WTC11 (cell line): ENCODE data around the gene NHSL2. TPM values are rescaled to one million over a fixed set of nuclear protein-coding genes. Genes with fewer than 3 reads are reported as not detected.

Experiments
- ATAC-seq: fragments of 200-7000 bp; cut with Tn5 transposase; 2 replicates; pipeline ENCODE4 v1.10.0; 2021; ENCODE audit warnings: mild to moderate bottlenecking, moderate library complexity
- CTCF ChIA-PET: fragments of 300-600 bp; sonication (Branson Sonifier 250); formaldehyde crosslinking; loops from one replicate; lab custom pipeline; 2021; ENCODE audit warnings: antibody characterized with exemption; lab: Charles Lee
- POLR2A ChIA-PET: fragments of 350-600 bp; sonication (Branson Sonifier 250); formaldehyde crosslinking; loops from one replicate; lab custom pipeline; 2021; ENCODE audit warnings: antibody characterized with exemption; lab: Charles Lee
- DNase-seq: peaks from one replicate; pipeline ENCODE4 v3.0.0; 2021; ENCODE audit warnings: low spot score
- H3K27ac Mint-ChIP-seq: 2 replicates; pipeline ENCODE4 v1.8.0; 2021; ENCODE audit warnings: mixed read lengths
- H3K27me3 Mint-ChIP-seq: 2 replicates; pipeline ENCODE4 v1.8.0; 2021; ENCODE audit warnings: low read depth, mild to moderate bottlenecking, moderate library complexity, mixed read lengths
- H3K36me3 Mint-ChIP-seq: 2 replicates; pipeline ENCODE4 v1.8.0; 2021; ENCODE audit warnings: mixed read lengths
- H3K4me1 Mint-ChIP-seq: 2 replicates; pipeline ENCODE4 v1.8.0; 2022; ENCODE audit warnings: mixed read lengths
- H3K4me3 Mint-ChIP-seq: 2 replicates; pipeline ENCODE4 v1.8.0; 2021; ENCODE audit warnings: mild to moderate bottlenecking, moderate library complexity, mixed read lengths
- H3K9me3 Mint-ChIP-seq: 2 replicates; pipeline ENCODE4 v1.8.0; 2021; ENCODE audit warnings: mixed read lengths
- ATF3 ChIP-seq: sonication (generic); formaldehyde crosslinking; conservative IDR thresholded peaks from 2 replicates; pipeline ENCODE4 v1.8.1; 2022; ENCODE audit warnings: mild to moderate bottlenecking, missing genetic modification reagents
- ATF6 ChIP-seq: sonication (generic); formaldehyde crosslinking; IDR thresholded peaks from 2 replicates; pipeline ENCODE4 v1.8.1; 2023; ENCODE audit warnings: mild to moderate bottlenecking, missing genetic modification reagents
- FOXK1 ChIP-seq: sonication (generic); formaldehyde crosslinking; IDR thresholded peaks from 2 replicates; pipeline ENCODE4 v1.8.0; 2022; ENCODE audit warnings: mild to moderate bottlenecking, moderate library complexity, missing genetic modification reagents
- JUN ChIP-seq: sonication (generic); formaldehyde crosslinking; IDR thresholded peaks from 2 replicates; pipeline ENCODE4 v1.8.0; 2023; ENCODE audit warnings: mild to moderate bottlenecking, missing genetic modification reagents
- KAT7 ChIP-seq: sonication (generic); formaldehyde crosslinking; IDR thresholded peaks from 2 replicates; pipeline ENCODE4 v1.8.1; 2023; ENCODE audit warnings: missing genetic modification reagents, mild to moderate bottlenecking, borderline replicate concordance
- MXD4 ChIP-seq: fragments of 250-450 bp; sonication (Bioruptor Pico); IDR thresholded peaks from 2 replicates; pipeline ENCODE4 v1.8.0; 2021; ENCODE audit warnings: mild to moderate bottlenecking, moderate library complexity, borderline replicate concordance
- NFE2L1 ChIP-seq: sonication (generic); formaldehyde crosslinking; IDR thresholded peaks from 2 replicates; pipeline ENCODE4 v1.8.1; 2023; ENCODE audit warnings: missing genetic modification reagents
- PRDM15 ChIP-seq: sonication (generic); formaldehyde crosslinking; IDR thresholded peaks from 2 replicates; pipeline ENCODE4 v1.8.0; 2022; ENCODE audit warnings: missing genetic modification reagents
- PREB ChIP-seq: sonication (generic); formaldehyde crosslinking; IDR thresholded peaks from 2 replicates; pipeline ENCODE4 v1.8.1; 2022; ENCODE audit warnings: mild to moderate bottlenecking, missing genetic modification reagents, moderate library complexity, borderline replicate concordance
- SOX15 ChIP-seq: fragments of 250-450 bp; sonication (Bioruptor Pico); IDR thresholded peaks from 2 replicates; pipeline ENCODE4 v1.9.0; 2021; ENCODE audit warnings: mild to moderate bottlenecking
- SP1 ChIP-seq: sonication (generic); formaldehyde crosslinking; conservative IDR thresholded peaks from 2 replicates; pipeline ENCODE4 v1.8.1; 2022; ENCODE audit warnings: missing genetic modification reagents
- TP53 ChIP-seq: sonication (generic); formaldehyde crosslinking; IDR thresholded peaks from 2 replicates; pipeline ENCODE4 v1.8.1; 2023; ENCODE audit warnings: mild to moderate bottlenecking, missing genetic modification reagents
- ZNF121 ChIP-seq: sonication (generic); formaldehyde crosslinking; IDR thresholded peaks from 2 replicates; pipeline ENCODE4 v1.8.0; 2023; ENCODE audit warnings: missing genetic modification reagents
- total RNA-seq: library from RNA; stranded (reverse); gene quantifications from 3 replicates; pipeline ENCODE4 v1.2.3, GENCODE V29; 2021
- TF ChIP-seq, protein P1 (sequence below): sonication (generic); formaldehyde crosslinking; IDR thresholded peaks from 2 replicates; pipeline ENCODE4 v1.8.1; 2023; ENCODE audit warnings: mild to moderate bottlenecking, moderate library complexity, missing genetic modification reagents
- TF ChIP-seq, protein P2 (sequence below): sonication (generic); formaldehyde crosslinking; IDR thresholded peaks from 2 replicates; pipeline ENCODE4 v1.8.1; 2022; ENCODE audit warnings: mild to moderate bottlenecking, moderate library complexity, missing genetic modification reagents

NHSL2 gene
- total RNA-seq, 1 experiment from 2014 or later = 7.9 TPM

DNA sequence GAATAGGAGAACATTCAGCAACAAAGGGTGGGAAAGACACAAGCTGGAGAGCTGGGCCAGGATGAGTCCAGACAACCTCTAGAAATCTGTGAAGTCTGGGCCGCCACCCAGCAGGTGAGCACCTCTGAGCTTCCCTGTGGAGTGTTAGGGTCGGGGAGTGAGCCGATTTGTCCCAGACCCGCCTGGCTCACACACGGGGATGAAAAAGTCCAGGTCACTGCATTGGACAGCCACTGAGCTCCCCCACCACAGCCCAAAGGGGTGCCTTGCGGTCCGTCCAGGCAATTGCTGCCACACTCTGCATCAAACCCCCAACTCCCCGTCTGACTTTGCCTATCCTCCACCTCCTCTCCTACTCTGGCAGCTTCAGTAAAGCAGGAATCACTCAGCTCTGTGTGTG is 38.7 kb downstream of the NHSL2 start:
- no peak for TF ChIP-seq ATF3 (CRISPR knock-in tag)
- TF ChIP-seq JUN (CRISPR knock-in tag) = no peak
- no peak for TF ChIP-seq SP1
- no peak for TF ChIP-seq KAT7
- TF ChIP-seq, protein P1, sequence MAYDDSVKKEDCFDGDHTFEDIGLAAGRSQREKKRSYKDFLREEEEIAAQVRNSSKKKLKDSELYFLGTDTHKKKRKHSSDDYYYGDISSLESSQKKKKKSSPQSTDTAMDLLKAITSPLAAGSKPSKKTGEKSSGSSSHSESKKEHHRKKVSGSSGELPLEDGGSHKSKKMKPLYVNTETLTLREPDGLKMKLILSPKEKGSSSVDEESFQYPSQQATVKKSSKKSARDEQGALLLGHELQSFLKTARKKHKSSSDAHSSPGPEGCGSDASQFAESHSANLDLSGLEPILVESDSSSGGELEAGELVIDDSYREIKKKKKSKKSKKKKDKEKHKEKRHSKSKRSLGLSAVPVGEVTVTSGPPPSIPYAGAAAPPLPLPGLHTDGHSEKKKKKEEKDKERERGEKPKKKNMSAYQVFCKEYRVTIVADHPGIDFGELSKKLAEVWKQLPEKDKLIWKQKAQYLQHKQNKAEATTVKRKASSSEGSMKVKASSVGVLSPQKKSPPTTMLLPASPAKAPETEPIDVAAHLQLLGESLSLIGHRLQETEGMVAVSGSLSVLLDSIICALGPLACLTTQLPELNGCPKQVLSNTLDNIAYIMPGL (CRISPR knock-in tag) = no peak
- no peak for TF ChIP-seq FOXK1 (CRISPR knock-in tag)
- TF ChIP-seq MXD4 = no peak
- no peak for TF ChIP-seq PREB (CRISPR knock-in tag)
- TF ChIP-seq, all 79 proteins: peak for 0
- ATAC-seq (no peak), DNase-seq (no peak)
- H3K4me3 Mint-ChIP-seq = no peak overlapping the region
- ChIA-PET POLR2A (interaction anchor here (1.1 to 1.3 kb wide), 2 partner anchors 9 to 38 kb away, joined by 3 to 4 read pairs; partner anchors contain the start of gene NHSL2), CTCF (interaction anchor here (1.1 to 1.3 kb wide), 3 partner anchors 30 to 73 kb away, joined by 3 to 7 read pairs (median 4); partner anchors contain the start of gene NHSL2)
- no peaks in the 10 kb centered on the region for H3K9me3 Mint-ChIP-seq
- peak overlapping the region; percentile 57; the same call in 1 of the 2 replicates for H3K27ac Mint-ChIP-seq
- no peaks in the 10 kb centered on the region for H3K36me3 Mint-ChIP-seq
- peaks cover 62% of the 10 kb centered on the region for H3K4me1 Mint-ChIP-seq
- H3K27me3 Mint-ChIP-seq = no peaks in the 10 kb centered on the region

DNA sequence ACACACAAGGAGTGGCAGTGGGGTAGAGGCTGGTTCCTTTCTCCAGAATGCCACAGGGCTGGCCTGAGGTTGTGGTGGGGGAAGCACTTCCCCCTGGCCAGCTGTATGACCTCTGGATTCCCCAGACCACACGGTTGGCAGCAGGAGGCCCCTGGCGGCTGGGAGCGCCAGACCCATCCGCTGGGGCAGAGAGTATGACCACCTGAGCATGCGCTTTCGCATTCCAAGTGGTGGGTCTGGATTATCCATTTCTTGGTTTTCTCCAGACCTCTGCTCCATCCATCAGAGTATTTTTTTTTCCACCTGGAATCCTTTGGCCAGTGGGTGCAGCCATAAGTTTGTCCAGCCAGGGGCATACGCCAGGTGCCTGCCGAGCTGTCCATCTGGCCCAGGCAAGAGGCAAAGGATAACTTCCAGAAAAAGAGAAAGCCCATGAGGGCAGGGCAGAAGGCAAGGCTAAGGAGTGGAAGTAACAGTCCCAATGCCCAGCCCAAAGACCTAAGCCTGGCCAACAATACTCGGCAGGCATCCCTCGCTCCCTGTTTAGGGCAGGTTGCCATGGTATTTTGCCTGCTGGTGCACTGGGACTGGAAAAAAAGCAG is 39.3 kb downstream of the NHSL2 start:
- POLR2A ChIA-PET = interaction anchor here (1.1 to 1.3 kb wide), 2 partner anchors 8 to 39 kb away, joined by 3 to 4 read pairs; partner anchors contain the start of gene NHSL2
- TF ChIP-seq PRDM15 = no peak
- TF ChIP-seq SP1 = no peak
- TF ChIP-seq SOX15 (CRISPR knock-in tag) = no peak
- TF ChIP-seq TP53 = no peak
- TF ChIP-seq, protein P2, sequence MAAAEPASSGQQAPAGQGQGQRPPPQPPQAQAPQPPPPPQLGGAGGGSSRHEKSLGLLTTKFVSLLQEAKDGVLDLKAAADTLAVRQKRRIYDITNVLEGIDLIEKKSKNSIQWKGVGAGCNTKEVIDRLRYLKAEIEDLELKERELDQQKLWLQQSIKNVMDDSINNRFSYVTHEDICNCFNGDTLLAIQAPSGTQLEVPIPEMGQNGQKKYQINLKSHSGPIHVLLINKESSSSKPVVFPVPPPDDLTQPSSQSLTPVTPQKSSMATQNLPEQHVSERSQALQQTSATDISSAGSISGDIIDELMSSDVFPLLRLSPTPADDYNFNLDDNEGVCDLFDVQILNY (CRISPR knock-in tag) = no peak
- no peak for TF ChIP-seq ZNF121 (CRISPR knock-in tag)
- no peak for TF ChIP-seq ATF6
- TF ChIP-seq PREB (CRISPR knock-in tag) = no peak
- TF ChIP-seq NFE2L1 = no peak
- Mint-ChIP-seq H3K4me1 (peaks cover 66% of the 10 kb centered on the region), H3K4me3 (no peak overlapping the region), H3K36me3 (no peaks in the 10 kb centered on the region), H3K9me3 (no peaks in the 10 kb centered on the region), H3K27me3 (no peaks in the 10 kb centered on the region), H3K27ac (peak overlapping the region; percentile 32; the same call in 1 of the 2 replicates)
- CTCF ChIA-PET = interaction anchor here (0.7 to 1.3 kb wide), 4 partner anchors 30 to 72 kb away, joined by 3 to 7 read pairs (median 4); partner anchors contain the start of gene NHSL2
- DNase-seq (no peak), ATAC-seq (no peak; the same call in 1 of the 2 replicates)
